Upper lobe of right lung (tissue), 1 donor: ENCODE measurements around the gene ACOXL. TPM values are rescaled to one million over a fixed set of nuclear protein-coding genes. Genes with fewer than 3 reads are reported as not detected.

Experiments used
- ATAC-seq: fragments of 200-7000 bp; cut with Tn5 transposase; one replicate; pipeline ENCODE4 v1.9.1; 2020; ENCODE audit warnings: mild to moderate bottlenecking, moderate library complexity
- DNase-seq: peaks from one replicate; pipeline ENCODE4 v3.0.0-alpha.2; 2020
- H3K27ac ChIP-seq: fragments of 200-600 bp; one replicate; pipeline ENCODE4 v1.8.0; 2022
- H3K27me3 ChIP-seq: fragments of 200-600 bp; one replicate; pipeline ENCODE4 v1.8.0; 2022; ENCODE audit warnings: mild to moderate bottlenecking
- H3K36me3 ChIP-seq: fragments of 200-600 bp; one replicate; pipeline ENCODE4 v1.8.0; 2022
- H3K4me1 ChIP-seq: fragments of 200-600 bp; one replicate; pipeline ENCODE4 v1.8.0; 2022
- H3K4me3 ChIP-seq: fragments of 200-600 bp; one replicate; pipeline ENCODE4 v1.8.0; 2022; ENCODE audit warnings: mild to moderate bottlenecking
- H3K9me3 ChIP-seq: fragments of 200-600 bp; one replicate; pipeline ENCODE4 v1.8.0; 2022
- CTCF ChIP-seq: fragments of 200-600 bp; IDR thresholded peaks from one replicate; pipeline ENCODE4 v1.8.0; 2022; ENCODE audit warnings: antibody characterized with exemption
- intact Hi-C: fragments of 100-400 bp; cut with DNase I; formaldehyde crosslinking; loops from one replicate; pipeline ENCODE4 v1.11.0; 2022
- total RNA-seq: library from RNA; stranded (reverse); fragmentation: NEBNext Ultra II Directional; extraction: Animal tissue kit (Norgen Biotek cat#: 25700); gene quantifications from one replicate; pipeline ENCODE4 v1.2.1, GENCODE V29; 2021
- donor health status: DM: no; HTN: yes; CAD: no; lungs with severe emphysema.

ACOXL gene
- total RNA-seq, 1 donor from 2014 or later = 47.5 TPM

- H3K4me1 ChIP-seq = peaks cover 10% of the 10 kb centered on the region
- ATAC-seq (peak; percentile 22), DNase-seq (no peak)
- no peaks in the 10 kb centered on the region for H3K27me3 ChIP-seq
- intact Hi-C loops = no loop called here
- no peaks in the 10 kb centered on the region for H3K36me3 ChIP-seq
- H3K4me3 ChIP-seq = no peak overlapping the region
- H3K9me3 ChIP-seq = no peaks in the 10 kb centered on the region
- TF ChIP-seq CTCF = no peak
- H3K27ac ChIP-seq = no peak overlapping the region
Measured at GRCh38 chr2:110770959-110771431, 38.6 kb downstream of the ACOXL start.

- intact Hi-C loops = no loop called here
- no peaks in the 10 kb centered on the region for H3K36me3 ChIP-seq
- no peak overlapping the region for H3K27ac ChIP-seq
- H3K27me3 ChIP-seq = no peaks in the 10 kb centered on the region
- H3K9me3 ChIP-seq = no peaks in the 10 kb centered on the region
- no peak for TF ChIP-seq CTCF
- ATAC-seq = no peak
- DNase-seq = no peak
- H3K4me3 ChIP-seq = no peak overlapping the region
- peaks cover 10% of the 10 kb centered on the region for H3K4me1 ChIP-seq
Measured at GRCh38 chr2:110771547-110772382, 39.4 kb downstream of the ACOXL start.

GRCh38 chr2:110772383-110772755 is 40.0 kb downstream of the ACOXL start:
- DNase-seq (no peak), ATAC-seq (no peak)
- no peak overlapping the region for H3K4me3 ChIP-seq
- intact Hi-C loops = no loop called here
- no peaks in the 10 kb centered on the region for H3K36me3 ChIP-seq
- no peak for TF ChIP-seq CTCF
- no peaks in the 10 kb centered on the region for H3K27me3 ChIP-seq
- no peak overlapping the region for H3K27ac ChIP-seq
- peaks cover 10% of the 10 kb centered on the region for H3K4me1 ChIP-seq
- H3K9me3 ChIP-seq = no peaks in the 10 kb centered on the region

GRCh38 chr2:110773401-110773921 is 41.1 kb downstream of the ACOXL start:
- Histone ChIP-seq H3K36me3 (no peaks in the 10 kb centered on the region), H3K4me1 (peaks cover 10% of the 10 kb centered on the region), H3K9me3 (no peaks in the 10 kb centered on the region), H3K27me3 (no peaks in the 10 kb centered on the region), H3K27ac (no peak overlapping the region), H3K4me3 (no peak overlapping the region)
- intact Hi-C loops = no loop called here
- peak; percentile 51 for ATAC-seq
- DNase-seq = no peak
- TF ChIP-seq CTCF = no peak

- Histone ChIP-seq H3K27ac (no peak overlapping the region), H3K27me3 (no peaks in the 10 kb centered on the region), H3K9me3 (no peaks in the 10 kb centered on the region), H3K4me3 (no peak overlapping the region), H3K36me3 (no peaks in the 10 kb centered on the region), H3K4me1 (peaks cover 10% of the 10 kb centered on the region)
- TF ChIP-seq CTCF = no peak
- DNase-seq = no peak
- intact Hi-C loops = no loop called here
- no peak for ATAC-seq
Measured at GRCh38 chr2:110774701-110775100, 42.3 kb downstream of the ACOXL start.
